KOPT-K1 (cell line): ENCODE data around the gene DAP3.
"Not testable (repeated sequence)": the region's sequence is repeated elsewhere in the genome, so short reads cannot be mapped to it uniquely, and the experiment has no call there.

ENCODE experiments used
- H3K27ac ChIP-seq: fragments of 200-600 bp; sonication (generic); 2 replicates; pipeline ENCODE4 v1.5.1; 2016; ENCODE audit warnings: antibody characterized with exemption, mild to moderate bottlenecking, low read depth, low read length; ENCODE audit not compliant: poor library complexity, severe bottlenecking
- H3K36me3 ChIP-seq: fragments of 200-600 bp; sonication (generic); 2 replicates; pipeline ENCODE4 v1.5.1; 2017; ENCODE audit warnings: antibody characterized with exemption, mild to moderate bottlenecking, low read length, moderate library complexity; ENCODE audit not compliant: insufficient read depth
- H3K9me3 ChIP-seq: fragments of 200-600 bp; sonication (generic); 2 replicates; pipeline ENCODE4 v1.5.1; 2017; ENCODE audit warnings: antibody characterized with exemption, low read length, mild to moderate bottlenecking; ENCODE audit not compliant: insufficient read depth, poor library complexity, severe bottlenecking

Gene DAP3

GRCh38 chr1:155763989-155764388, 75.1 kb downstream of the DAP3 start:
- H3K36me3 ChIP-seq = peaks cover 96% of the 10 kb centered on the region
- not testable (repeated sequence) for H3K9me3 ChIP-seq, H3K27ac ChIP-seq

- not testable (repeated sequence) for H3K27ac ChIP-seq, H3K9me3 ChIP-seq
- peaks cover 96% of the 10 kb centered on the region for H3K36me3 ChIP-seq
Observed at GRCh38 chr1:155767399-155767989, 78.6 kb downstream of the DAP3 start.

- H3K9me3 ChIP-seq = no peaks in the 10 kb centered on the region
- no peak overlapping the region for H3K27ac ChIP-seq
- H3K36me3 ChIP-seq = peaks cover 96% of the 10 kb centered on the region
Observed at GRCh38 chr1:155769257-155769656, 80.4 kb downstream of the DAP3 start.

- Histone ChIP-seq H3K36me3 (peaks cover 97% of the 10 kb centered on the region), H3K9me3 (no peaks in the 10 kb centered on the region), H3K27ac (no peak overlapping the region)
Observed at GRCh38 chr1:155773221-155773620, 84.3 kb downstream of the DAP3 start.

GRCh38 chr1:155776414-155776813, 87.5 kb downstream of the DAP3 start:
- H3K36me3 ChIP-seq = peaks cover 79% of the 10 kb centered on the region
- H3K9me3 ChIP-seq = no peaks in the 10 kb centered on the region
- no peak overlapping the region for H3K27ac ChIP-seq

GRCh38 chr1:155777582-155777981, 88.7 kb downstream of the DAP3 start:
- Histone ChIP-seq H3K9me3 (no peaks in the 10 kb centered on the region), H3K36me3 (peaks cover 75% of the 10 kb centered on the region)

More at GRCh38 chr1:155777582-155777981, 88.7 kb downstream of the DAP3 start:
- H3K27ac ChIP-seq = no peak overlapping the region
